ENCODE results near the gene PLK4.
"Not testable (repeated sequence)": the region's sequence is repeated elsewhere in the genome, so short reads cannot be mapped to it uniquely, and the experiment has no call there.

Gene PLK4

GRCh38 chr4:127880763-127881562 is at the start of gene PLK4:
PLK4 (plus strand) TSS chr4:127880893; CDS start chr4:127881135, 242 bp downstream.
- DNase-seq (ENCODE audit: low spot score) = peak; percentile 99

- DNase-seq (ENCODE audit: low spot score) = no peak
Observed at GRCh38 chr4:127832585-127832984, 48.1 kb upstream of the PLK4 start.

GRCh38 chr4:127843704-127844600 is 36.7 kb upstream of the PLK4 start:
- no peak for DNase-seq (ENCODE audit: low spot score)

- no peak for DNase-seq (ENCODE audit: low spot score)
Observed at GRCh38 chr4:127844601-127845116, 36.0 kb upstream of the PLK4 start.

DNA sequence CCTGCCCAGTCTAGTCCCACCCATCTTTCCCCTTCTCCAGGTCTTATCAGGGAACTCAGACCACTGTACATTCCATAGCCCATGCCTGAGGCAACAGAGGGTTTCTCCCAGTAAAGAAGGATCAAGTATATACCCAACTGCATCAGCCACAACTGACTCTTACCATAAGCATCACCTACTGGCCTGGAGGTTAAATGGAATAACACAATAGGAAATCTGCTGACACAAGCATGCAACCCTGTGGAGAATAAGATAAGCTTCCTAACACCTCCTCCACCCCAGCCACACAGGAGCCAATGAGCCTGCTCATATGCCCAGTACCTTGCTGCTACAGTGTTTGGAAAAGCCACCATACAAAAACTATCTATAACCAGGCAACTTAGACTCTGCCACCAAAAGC is 34.6 kb upstream of the PLK4 start:
- DNase-seq (ENCODE audit: low spot score) = no peak

DNA sequence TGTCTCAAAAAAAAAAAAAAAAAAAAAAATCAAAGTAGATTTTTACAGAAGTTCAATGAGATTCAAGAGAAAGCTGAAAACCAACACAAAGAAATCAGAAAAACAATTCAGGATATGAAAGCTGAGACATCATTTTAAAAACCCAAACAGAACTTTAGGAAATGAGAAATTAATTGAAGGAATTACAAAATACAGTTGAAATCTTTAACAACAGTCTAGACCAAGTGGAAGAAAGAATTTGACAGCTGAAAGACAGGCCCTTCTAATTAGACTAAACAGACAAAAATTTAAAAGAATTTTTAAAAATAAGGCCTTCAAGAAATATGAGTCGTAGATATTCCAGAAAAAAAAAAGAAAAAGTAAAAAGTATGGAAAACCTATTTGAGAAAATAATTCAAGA is 33.9 kb upstream of the PLK4 start:
- DNase-seq (ENCODE audit: low spot score) = no peak

GRCh38 chr4:127849505-127850234 is 31.0 kb upstream of the PLK4 start:
- no peak for DNase-seq (ENCODE audit: low spot score)

DNA sequence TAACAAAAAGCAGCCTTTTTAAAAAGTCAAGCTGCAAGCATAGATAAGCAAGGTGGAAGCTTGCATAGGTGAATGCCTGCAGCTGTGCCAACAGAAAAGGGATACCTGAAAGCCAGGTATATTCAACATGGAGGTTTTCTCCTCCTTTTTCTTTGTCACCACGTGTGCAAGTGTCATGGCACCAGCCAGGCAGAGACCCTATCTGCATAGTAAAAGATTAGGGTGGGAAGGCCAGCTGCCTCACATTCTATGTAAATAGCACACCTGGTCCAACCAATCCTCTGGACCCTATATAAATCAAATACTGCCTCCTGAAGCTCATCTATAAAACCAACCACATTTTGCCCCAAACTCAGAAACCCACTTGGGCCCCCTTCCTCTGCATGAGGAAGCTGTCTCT is 28.0 kb upstream of the PLK4 start:
- no peak for DNase-seq (ENCODE audit: low spot score)

DNA sequence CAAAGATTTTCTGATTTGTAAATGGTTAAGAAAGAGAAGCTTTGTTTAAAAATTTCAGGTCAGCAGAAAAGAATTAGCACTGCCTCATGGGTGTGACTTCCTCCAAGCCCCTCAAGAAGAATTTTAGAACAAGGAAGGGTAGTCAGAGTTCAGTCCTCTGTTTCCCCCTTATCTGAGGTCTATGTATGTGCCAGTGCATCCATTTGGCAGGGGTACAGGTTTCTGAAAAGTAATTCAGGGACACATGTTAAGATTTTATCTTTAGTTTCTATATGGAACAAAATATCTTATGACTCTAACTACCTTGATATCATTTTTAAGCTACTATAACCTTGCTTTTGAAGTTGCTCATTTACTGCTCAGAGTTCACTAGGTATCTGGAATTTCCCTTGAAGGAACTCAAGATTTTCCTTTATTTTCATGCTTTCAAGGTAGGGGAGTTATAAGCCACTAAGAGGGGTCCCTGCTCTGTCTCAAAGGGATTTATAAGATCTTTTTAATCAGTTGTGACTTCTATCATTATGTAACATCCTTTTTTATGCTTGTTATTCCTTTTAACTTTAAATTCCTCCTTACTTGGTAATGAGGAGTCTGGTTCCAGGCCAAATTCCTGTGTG is 24.4 kb upstream of the PLK4 start:
- DNase-seq (ENCODE audit: low spot score) = no peak

GRCh38 chr4:127856813-127857447 is 23.8 kb upstream of the PLK4 start:
- DNase-seq (ENCODE audit: low spot score) = peak; percentile 80

DNA sequence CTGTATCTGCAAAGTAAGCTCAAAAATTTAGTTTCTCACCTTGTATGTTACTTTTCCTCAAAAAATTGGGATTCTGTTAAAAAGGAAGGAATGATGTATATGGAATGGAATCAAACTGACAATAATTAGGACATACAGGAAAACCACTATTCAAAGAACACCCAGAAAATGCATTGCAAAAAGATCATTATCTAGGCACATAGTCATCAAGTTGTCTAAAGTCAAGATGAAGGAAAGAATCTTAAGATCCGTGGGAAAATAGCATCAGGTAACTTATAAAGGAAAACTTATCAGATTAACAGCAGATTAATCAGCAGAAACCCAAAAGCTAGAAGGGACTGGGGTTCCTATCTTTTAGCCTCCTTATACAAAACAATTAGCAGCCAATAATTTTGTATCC is 23.1 kb upstream of the PLK4 start:
- DNase-seq (ENCODE audit: low spot score) = no peak

GRCh38 chr4:127868196-127868595 is 12.5 kb upstream of the PLK4 start:
- DNase-seq (ENCODE audit: low spot score) = no peak

DNA sequence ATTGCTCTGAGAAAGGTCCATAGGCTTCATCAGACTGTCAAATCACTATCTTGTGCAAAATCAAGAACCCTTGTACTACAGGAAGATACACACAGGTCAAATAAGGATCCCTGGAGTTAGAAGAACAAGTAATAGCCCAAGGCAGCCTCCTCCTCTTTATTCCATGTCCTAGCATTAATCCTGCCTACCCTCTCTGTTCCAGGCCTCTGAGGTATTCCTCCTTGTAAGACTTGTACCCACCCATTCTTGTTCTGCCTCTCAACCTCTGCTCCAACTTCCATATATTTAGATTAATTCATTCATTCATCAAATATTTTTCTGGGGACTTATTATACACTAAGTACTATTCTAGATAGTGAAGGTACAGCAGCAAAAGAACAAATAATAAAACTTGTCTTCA is 10.4 kb upstream of the PLK4 start:
- no peak for DNase-seq (ENCODE audit: low spot score)

DNA sequence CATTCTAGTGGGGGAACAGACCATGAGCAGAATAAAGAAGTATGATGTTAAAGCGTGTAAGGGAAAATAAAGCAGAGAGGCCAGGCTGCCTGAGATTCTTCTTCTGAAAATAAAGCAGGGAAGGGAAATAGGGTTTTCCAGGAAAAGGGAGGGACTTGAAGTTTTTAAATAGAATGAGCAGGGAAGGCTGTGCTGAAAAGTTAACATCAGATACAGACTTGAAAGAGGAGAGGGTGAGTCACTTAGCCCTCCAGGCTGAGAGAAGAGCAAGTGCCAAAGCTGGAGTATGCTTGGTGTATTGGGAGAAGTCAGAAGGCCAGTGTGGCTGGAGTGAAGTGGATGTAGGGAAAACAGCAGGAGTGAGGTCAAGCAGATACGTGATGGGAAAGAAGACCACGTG is 10.0 kb upstream of the PLK4 start:
- peak; percentile 75 for DNase-seq (ENCODE audit: low spot score)

DNA sequence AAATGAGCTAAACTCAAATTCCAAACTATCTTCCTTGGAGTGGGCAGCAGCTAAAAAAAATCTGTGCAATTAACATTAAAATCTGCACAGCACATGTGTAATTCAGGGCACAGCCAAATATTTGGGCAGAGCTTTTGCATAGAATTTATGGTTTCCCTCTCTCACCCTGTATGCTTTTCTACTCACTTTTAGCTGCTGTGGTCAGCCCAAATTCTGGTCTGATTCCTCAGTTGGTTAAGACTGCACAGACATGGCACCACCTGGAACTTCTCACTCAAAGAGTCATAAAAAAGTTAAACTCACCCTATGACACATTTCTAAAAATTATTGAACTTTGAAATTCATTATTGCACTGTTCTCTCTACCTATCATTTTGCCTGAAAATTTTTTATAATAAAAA is 4.9 kb upstream of the PLK4 start:
- DNase-seq (ENCODE audit: low spot score) = no peak

- DNase-seq (ENCODE audit: low spot score) = no peak
Observed at GRCh38 chr4:127881563-127881864, 821 bp downstream of the PLK4 start.

DNA sequence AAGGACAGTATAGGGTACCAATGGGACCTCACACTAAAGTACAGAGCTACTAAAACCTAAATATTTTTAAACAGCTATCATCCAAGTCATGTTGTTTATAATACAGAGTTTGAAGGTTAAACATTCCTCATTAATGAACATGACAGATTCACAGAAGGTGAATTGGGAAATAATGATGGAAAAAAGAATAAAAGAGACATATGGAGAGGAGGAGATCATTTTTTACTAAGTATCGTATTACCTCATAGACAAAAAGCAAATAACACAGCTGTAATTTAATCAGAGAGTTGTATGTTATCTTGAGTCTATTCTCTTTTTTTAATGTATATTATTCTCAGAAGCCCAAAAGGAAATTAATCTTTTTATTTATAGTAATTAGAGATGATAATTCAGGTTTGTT is 7.9 kb downstream of the PLK4 start:
- DNase-seq (ENCODE audit: low spot score) = no peak

DNA sequence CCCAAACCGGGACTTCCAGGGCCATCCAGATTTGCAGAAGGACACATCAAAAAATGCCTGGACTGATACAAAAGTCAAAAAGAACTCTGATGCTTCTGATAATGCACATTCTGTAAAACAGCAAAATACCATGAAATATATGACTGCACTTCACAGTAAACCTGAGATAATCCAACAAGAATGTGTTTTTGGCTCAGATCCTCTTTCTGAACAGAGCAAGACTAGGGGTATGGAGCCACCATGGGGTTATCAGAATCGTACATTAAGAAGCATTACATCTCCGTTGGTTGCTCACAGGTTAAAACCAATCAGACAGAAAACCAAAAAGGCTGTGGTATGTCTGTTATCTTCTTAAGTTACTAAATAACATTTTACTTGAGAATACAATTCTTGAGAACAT is 9.2 kb downstream of the PLK4 start:
- DNase-seq (ENCODE audit: low spot score) = no peak

GRCh38 chr4:127896069-127896468 is 15.4 kb downstream of the PLK4 start:
- DNase-seq (ENCODE audit: low spot score) = no peak

- no peak for DNase-seq (ENCODE audit: low spot score)
Observed at GRCh38 chr4:127896528-127896927, 15.8 kb downstream of the PLK4 start.

DNA sequence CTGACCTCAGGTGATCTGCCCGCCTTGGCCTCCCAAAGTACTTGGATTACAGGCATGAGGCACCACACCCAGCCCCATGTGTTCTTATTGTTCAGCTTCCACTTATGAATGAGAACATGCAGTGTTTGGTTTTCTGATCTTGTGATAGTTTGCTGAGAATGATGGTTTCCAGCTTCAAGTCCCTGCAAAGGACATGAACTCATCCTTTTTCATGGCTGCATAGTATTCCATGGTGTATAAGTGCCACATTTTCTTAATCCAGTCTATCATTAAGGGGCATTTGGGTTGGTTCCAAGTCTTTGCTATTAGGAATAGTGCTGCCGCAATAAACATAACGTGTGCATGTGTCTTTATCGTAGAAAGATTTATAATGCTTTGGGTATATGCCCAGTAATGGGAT is 19.0 kb downstream of the PLK4 start:
- DNase-seq (ENCODE audit: low spot score) = not testable (repeated sequence)

DNA sequence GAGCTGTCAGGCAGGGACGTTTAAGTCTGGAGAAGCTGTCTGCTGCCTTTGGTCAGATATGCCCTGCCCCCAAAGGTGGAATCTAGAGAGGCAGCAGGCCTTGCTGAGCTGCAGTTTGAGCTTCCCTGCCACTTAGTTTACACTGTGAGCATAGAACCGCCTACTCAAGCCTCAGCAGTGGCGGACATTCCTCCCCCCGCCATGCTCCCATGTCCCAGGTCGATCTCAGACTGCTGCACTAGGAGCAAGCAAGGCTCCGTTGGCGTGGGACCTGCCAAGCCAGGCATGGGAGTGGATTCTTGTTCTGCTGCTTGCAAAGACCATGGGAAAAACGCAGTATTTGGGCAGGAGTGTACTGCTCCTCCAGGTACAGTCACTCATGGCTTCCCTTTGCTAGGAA is 24.3 kb downstream of the PLK4 start:
- no peak for DNase-seq (ENCODE audit: low spot score)
